GM13976 (cell line): ENCODE data around the gene TMPRSS4.

Experiments used
- DNase-seq: peaks from one replicate; pipeline ENCODE4 v3.0.0; 2012; ENCODE audit warnings: low spot score
- CTCF ChIP-seq: IDR thresholded peaks from 2 replicates; pipeline ENCODE4 v1.5.1; 2012; ENCODE audit warnings: borderline replicate concordance, mild to moderate bottlenecking; ENCODE audit not compliant: insufficient read depth; ENCODE audit errors: extremely low read depth, missing control alignments, control extremely low read depth
- in situ Hi-C: fragments of 300-500 bp; cut with MboI; formaldehyde crosslinking; loops from one replicate; pipeline ENCODE4 v1.12.0; 2022; ENCODE audit warnings: low sequenced_read_pairs, mixed read lengths, inconsistent platforms; ENCODE audit not compliant: unreplicated experiment

Gene TMPRSS4

GRCh38 chr11:118151431-118151830 lies 74.6 kb downstream of the TMPRSS4 start:
- DNase-seq, result no peak
- no peak for TF ChIP-seq CTCF

GRCh38 chr11:118152020-118152551 lies 75.2 kb downstream of the TMPRSS4 start:
- no peak for TF ChIP-seq CTCF
- no peak for DNase-seq
- in situ Hi-C loops, result no loop called here

More at GRCh38 chr11:118151431-118151830, 74.6 kb downstream of the TMPRSS4 start:
- in situ Hi-C loops, result no loop called here

GRCh38 chr11:118152552-118153471 lies 75.9 kb downstream of the TMPRSS4 start, which contains the start of gene SCN4B:
Gene SCN4B, minus strand, starts transcription at chr11:118152823. Its CDS starts 150 bp downstream, at chr11:118152673.
- in situ Hi-C loops, result no loop called here
- peak; percentile 52 for DNase-seq
- no peak for TF ChIP-seq CTCF

GRCh38 chr11:118153516-118153915 lies 76.6 kb downstream of the TMPRSS4 start:
- no peak for DNase-seq
- in situ Hi-C loops, result no loop called here
- no peak for TF ChIP-seq CTCF

- no peak for TF ChIP-seq CTCF
- no peak for DNase-seq
- in situ Hi-C loops, result no loop called here
Measured at GRCh38 chr11:118153976-118154375, 77.1 kb downstream of the TMPRSS4 start.

- in situ Hi-C loops, result no loop called here
- DNase-seq, result no peak
- TF ChIP-seq CTCF, result no peak
Measured at GRCh38 chr11:118154641-118155040, 77.8 kb downstream of the TMPRSS4 start.
